Sigmoid colon (tissue), 7 donors: Measurements from ENCODE around the gene IGSF9. TPM values are rescaled to one million over a fixed set of nuclear protein-coding genes. Genes with fewer than 3 reads are reported as not detected.

Source experiments
- DNase-seq: peaks from one replicate; pipeline ENCODE4 v3.0.0-alpha.2; 2019
- H3K27ac ChIP-seq, 4 donors: fragments of 200-600 bp; sonication (generic); one replicate each; pipeline ENCODE4 v1.5.1; 2016 to 2019; ENCODE audit warnings: mild to moderate bottlenecking in 1 of 4
- H3K27me3 ChIP-seq, 3 donors: fragments of 200-600 bp; sonication (generic); one replicate each; pipeline ENCODE4 v1.5.1; 2019; ENCODE audit warnings: mild to moderate bottlenecking in 1 of 3
- H3K36me3 ChIP-seq, 4 donors: fragments of 200-600 bp; sonication (generic); one replicate each; pipeline ENCODE4 v1.5.1; 2016 to 2019
- H3K4me1 ChIP-seq, 4 donors: fragments of 200-600 bp; sonication (generic); one replicate each; pipeline ENCODE4 v1.5.1; 2017 to 2019
- H3K4me3 ChIP-seq, 4 donors: fragments of 200-600 bp; sonication (generic); one replicate each; pipeline ENCODE4 v1.5.1; 2017 to 2019; ENCODE audit warnings: mild to moderate bottlenecking in 2 of 4, moderate library complexity in 1 of 4
- H3K9me3 ChIP-seq, 4 donors: fragments of 200-600 bp in 3 of 4; sonication (generic) in 3 of 4; one replicate each; pipeline versions ENCODE4 v1.5.1 to v1.6.1; 2013 to 2019
- CTCF ChIP-seq, 4 experiments: fragments of 450-650 bp in 3 of 4; fragments of 200-600 bp in 1 of 4; IDR thresholded peaks; one replicate each; pipeline ENCODE4 v1.5.1; 2016 to 2019; ENCODE audit warnings: antibody characterized with exemption in 4 of 4, mild to moderate bottlenecking in 3 of 4, moderate library complexity in 2 of 4
- EP300 ChIP-seq, 4 donors: sonication (generic); formaldehyde crosslinking; IDR thresholded peaks; one replicate each; pipeline ENCODE4 v1.6.1; 2017; ENCODE audit warnings: antibody characterized with exemption in 4 of 4
- POLR2A ChIP-seq, 2 donors: fragments of 450-650 bp; IDR thresholded peaks; one replicate each; pipeline ENCODE4 v1.6.1; 2016; ENCODE audit warnings: antibody characterized with exemption in 2 of 2, mild to moderate bottlenecking in 2 of 2, moderate library complexity in 2 of 2
- POLR2AphosphoS5 ChIP-seq, 4 donors: sonication (generic); formaldehyde crosslinking; IDR thresholded peaks; one replicate each; pipeline ENCODE4 v1.6.1; 2017; ENCODE audit warnings: antibody characterized with exemption in 4 of 4
- WGBS, 2 donors: extraction: QIAGEN DNeasy Blood & Tissue Kit; methylation state at CpG; one replicate each; pipeline ENCODE4 v1.1.7; 2013; 5-methylcytosine and 5-hydroxymethylcytosine counted together
- intact Hi-C: fragments of 100-400 bp; cut with DNase I; formaldehyde crosslinking; loops from one replicate; pipeline ENCODE4 v1.15.1; 2023
- polyA plus RNA-seq, 3 donors: library from polyadenylated mRNA; stranded (reverse); fragments of 200-250 nt; gene quantifications; one replicate each; pipeline ENCODE4 v1.2.3, GENCODE V29; 2013
- total RNA-seq, 4 donors: library from RNA; depleted of rRNA; stranded (reverse); fragments of >200 nt; gene quantifications; one replicate each; pipeline ENCODE4 v1.1.0, GENCODE V29; 2016
- donor health status: healthy with polysubstance abuse.
- donor health status: Bipolar disorder and iron deficiency.
- donor health status: healthy.

IGSF9 gene
- total and polyA plus RNA-seq, 7 donors = under 0.01 to 16.3 (median 9.2) TPM; not detected in 3

GRCh38 chr1:159977364-159978106 lies 32.1 kb upstream of the IGSF9 start:
- intact Hi-C loops = no loop called here
- H3K27me3 ChIP-seq = no peaks in the 10 kb centered on the region
- H3K36me3 ChIP-seq = no peaks in the 10 kb centered on the region
- H3K4me3 ChIP-seq = no peak overlapping the region
- H3K9me3 ChIP-seq = no peaks in the 10 kb centered on the region
- H3K27ac ChIP-seq = no peak overlapping the region
- peaks cover 0 to 20% (median 15%) of the 10 kb centered on the region in 4 donors for H3K4me1 ChIP-seq
- DNase-seq = no peak
- TF ChIP-seq POLR2AphosphoS5 (IDR thresholded peaks at IDR 0.05) (no peak), POLR2A (IDR thresholded peaks at IDR 0.05) (no peak), EP300 (IDR thresholded peaks at IDR 0.05) (no peak), CTCF (IDR thresholded peaks at IDR 0.05) (no peak)
- WGBS, 2 donors = 87 to 94% methylated on average over 6 of the region's 6 CpGs

- 92 to 93% methylated on average over 7 of the region's 7 CpGs for WGBS, 2 donors
- no peak overlapping the region for H3K4me3 ChIP-seq
- intact Hi-C loops = no loop called here
- H3K27ac ChIP-seq = no peak overlapping the region
- no peak for TF ChIP-seq POLR2AphosphoS5 (IDR thresholded peaks at IDR 0.05)
- no peak for DNase-seq
- peaks cover 0 to 14% (median 10%) of the 10 kb centered on the region in 4 donors for H3K4me1 ChIP-seq
- H3K36me3 ChIP-seq = no peaks in the 10 kb centered on the region
- H3K9me3 ChIP-seq = no peaks in the 10 kb centered on the region
- H3K27me3 ChIP-seq = no peaks in the 10 kb centered on the region
Measured at GRCh38 chr1:159974350-159974965, 29.0 kb upstream of the IGSF9 start.

- no peaks in the 10 kb centered on the region for H3K27me3 ChIP-seq
- DNase-seq = no peak
- no peak overlapping the region for H3K4me3 ChIP-seq
- H3K4me1 ChIP-seq = peaks cover 0 to 3% (median 2%) of the 10 kb centered on the region in 4 donors
- no peaks in the 10 kb centered on the region for H3K36me3 ChIP-seq
- TF ChIP-seq POLR2A (IDR thresholded peaks at IDR 0.05) (no peak), EP300 (IDR thresholded peaks at IDR 0.05) (no peak), POLR2AphosphoS5 (IDR thresholded peaks at IDR 0.05) (no peak), CTCF (IDR thresholded peaks at IDR 0.05) (no peak)
- intact Hi-C loops = no loop called here
- no peaks in the 10 kb centered on the region for H3K9me3 ChIP-seq
- H3K27ac ChIP-seq = no peak overlapping the region
- 86 to 93% methylated on average over 6 of the region's 6 CpGs for WGBS, 2 donors
Measured at GRCh38 chr1:159973350-159973940, 28.0 kb upstream of the IGSF9 start.

DNA sequence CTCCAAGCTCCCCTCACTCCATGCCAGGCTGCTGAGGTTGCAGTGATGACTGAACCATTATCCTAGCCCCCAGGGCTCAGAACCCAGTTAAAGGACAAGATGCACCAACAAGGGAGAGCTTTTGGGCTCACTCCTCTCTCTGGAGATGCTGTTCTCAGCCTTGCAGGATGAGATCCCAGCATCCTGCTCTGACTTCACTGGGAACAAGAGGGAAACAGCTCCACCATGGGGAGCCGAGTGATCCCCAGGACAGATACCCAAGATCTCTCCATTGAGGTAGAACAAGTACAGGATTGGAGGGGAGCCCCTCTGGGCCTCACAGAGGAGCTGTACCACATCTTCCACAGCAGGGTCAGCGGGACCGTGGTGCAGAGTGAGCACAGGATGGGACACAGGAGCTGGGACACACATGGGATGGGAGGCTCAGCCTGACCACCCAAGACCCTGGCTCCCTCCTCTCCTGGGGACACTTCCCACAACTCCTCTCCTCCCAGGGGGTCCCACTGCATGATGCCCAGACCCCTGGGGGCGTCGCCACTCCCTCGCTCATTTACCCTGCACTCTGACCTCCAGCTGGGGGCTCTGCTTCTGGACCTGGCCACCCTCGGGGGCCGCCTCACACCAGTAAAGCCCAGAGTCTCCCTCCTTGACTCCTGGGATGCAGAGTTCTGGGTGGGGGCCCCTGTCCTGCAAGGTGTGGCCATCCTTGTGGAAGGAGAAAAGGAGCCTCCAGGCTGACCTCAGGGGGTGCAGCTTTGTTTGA lies 27.2 kb upstream of the IGSF9 start:
- 89 to 93% methylated on average over 8 of the region's 8 CpGs for WGBS, 2 donors
- Histone ChIP-seq H3K9me3 (no peaks in the 10 kb centered on the region), H3K27ac (no peak overlapping the region), H3K36me3 (no peaks in the 10 kb centered on the region), H3K4me1 (no peaks in the 10 kb centered on the region), H3K27me3 (no peaks in the 10 kb centered on the region), H3K4me3 (no peak overlapping the region)
- DNase-seq = no peak
- TF ChIP-seq CTCF (IDR thresholded peaks at IDR 0.05) (no peak), POLR2AphosphoS5 (IDR thresholded peaks at IDR 0.05) (no peak), POLR2A (IDR thresholded peaks at IDR 0.05) (no peak), EP300 (IDR thresholded peaks at IDR 0.05) (no peak)
- intact Hi-C loops = no loop called here

GRCh38 chr1:159970932-159971342 lies 25.5 kb upstream of the IGSF9 start:
- intact Hi-C loops = no loop called here
- DNase-seq = no peak
- Histone ChIP-seq H3K9me3 (no peaks in the 10 kb centered on the region), H3K4me3 (no peak overlapping the region), H3K4me1 (no peaks in the 10 kb centered on the region), H3K36me3 (no peaks in the 10 kb centered on the region), H3K27me3 (no peaks in the 10 kb centered on the region), H3K27ac (no peak overlapping the region)
- 16 to 60% methylated on average over 9 of the region's 9 CpGs for WGBS, 2 donors
- TF ChIP-seq EP300 (IDR thresholded peaks at IDR 0.05) (no peak), POLR2AphosphoS5 (IDR thresholded peaks at IDR 0.05) (no peak), POLR2A (IDR thresholded peaks at IDR 0.05) (no peak), CTCF (IDR thresholded peaks at IDR 0.05) (no peak)
